HCT116 (cell line): Measurements from ENCODE around the gene ARHGAP9. TPM values are rescaled to one million over a fixed set of nuclear protein-coding genes. Genes with fewer than 3 reads are reported as not detected.

Source experiments
- ATAC-seq: fragments of 200-7000 bp; cut with Tn5 transposase; 2 replicates; pipeline ENCODE4 v1.9.1; 2020; ENCODE audit warnings: mild to moderate bottlenecking, moderate library complexity
- BruUV-seq: library from RNA; stranded (reverse); fragments of 400-500 nt; replicated peaks from 2 replicates; lab custom pipeline; 2021; lab: Mats Ljungman, UMichigan
- CTCF ChIA-PET: fragments of 300-600 bp; sonication (Branson Sonifier 250); formaldehyde crosslinking; loops from one replicate; lab custom pipeline; 2021; ENCODE audit warnings: antibody characterized with exemption; lab: Charles Lee
- POLR2A ChIA-PET: fragments of 300-600, 350-600 bp; sonication (Branson Sonifier 250); formaldehyde crosslinking; loops from one replicate; lab custom pipeline; 2021; ENCODE audit warnings: antibody characterized with exemption; lab: Charles Lee
- RAD21 ChIA-PET, 2 experiments: fragments of 300-600 bp; sonication (Branson Sonifier 250); formaldehyde crosslinking; loops; one replicate each; lab custom pipeline; 2023; ENCODE audit warnings: low total read pairs in 2 of 2; ENCODE audit not compliant: uncharacterized antibody in 2 of 2, unreplicated experiment in 2 of 2, low non-redundant PET in 1 of 2; lab: Charles Lee
- DNase-seq: peaks from one replicate; pipeline ENCODE4 v3.0.0-alpha.2; 2010; ENCODE audit warnings: low read depth, low spot score
- H2AFZ ChIP-seq: fragments of 200-600 bp; shearing (Covaris generic), sonication (generic); 2 replicates; pipeline ENCODE4 v1.6.1; 2017; ENCODE audit warnings: low read depth, mixed run types, mixed read lengths, antibody characterized with exemption, low read length; ENCODE audit not compliant: poor library complexity, severe bottlenecking
- H3K27ac ChIP-seq: 2 replicates; pipeline ENCODE4 v1.5.1; 2012; ENCODE audit warnings: low read depth, low read length
- H3K27me3 ChIP-seq: fragments of 200-600 bp; sonication (generic); 2 replicates; pipeline ENCODE4 v1.6.1; 2016; ENCODE audit warnings: mixed run types, low read length, mixed read lengths; ENCODE audit not compliant: insufficient read depth
- H3K36me3 ChIP-seq, 2 experiments: fragments of 200-500 bp in 1 of 2; fragments of 200-600 bp in 1 of 2; sonication (Bioruptor generic) in 1 of 2; sonication (generic) in 1 of 2; 2 replicates each; pipeline versions ENCODE4 v1.5.1 to v1.6.1; 2014 to 2016; ENCODE audit warnings: low read length in 2 of 2, inconsistent platforms in 1 of 2, mixed read lengths in 1 of 2, mixed run types in 1 of 2; ENCODE audit not compliant: insufficient read depth in 2 of 2, control insufficient read depth in 1 of 2
- H3K4me1 ChIP-seq, 2 experiments: fragments of 200-600 bp in 1 of 2; sonication (generic) in 1 of 2; 2 replicates each; pipeline versions ENCODE4 v1.5.1 to v1.6.1; 2012 to 2017; ENCODE audit warnings: low read length in 2 of 2, inconsistent platforms in 1 of 2, mild to moderate bottlenecking in 1 of 2, mixed read lengths in 1 of 2, mixed run types in 1 of 2, moderate library complexity in 1 of 2; ENCODE audit not compliant: insufficient read depth in 2 of 2, control insufficient read depth in 1 of 2
- H3K4me2 ChIP-seq: fragments of 200-600 bp; sonication (generic); 2 replicates; pipeline ENCODE4 v1.6.1; 2017; ENCODE audit warnings: mixed run types, low read length, mixed read lengths
- H3K4me3 ChIP-seq, 2 experiments: fragments of 200-600 bp in 1 of 2; sonication (generic) in 1 of 2; replicated peaks in 1 of 2; 2 replicates each; pipeline ENCODE4 v1.5.1; 2011 to 2016; ENCODE audit warnings: low read length in 2 of 2, control low read depth in 1 of 2, low read depth in 1 of 2, mild to moderate bottlenecking in 1 of 2, mixed read lengths in 1 of 2, mixed run types in 1 of 2
- H3K79me2 ChIP-seq: fragments of 200-600 bp; sonication (generic); 2 replicates; pipeline ENCODE4 v1.6.1; 2017; ENCODE audit warnings: mild to moderate bottlenecking, mixed run types, low read length, moderate library complexity, mixed read lengths; ENCODE audit not compliant: insufficient read depth
- H3K9ac ChIP-seq: fragments of 200-600 bp; sonication (generic); 2 replicates; pipeline ENCODE4 v1.6.1; 2016; ENCODE audit warnings: low read length, mixed read lengths
- H3K9me2 ChIP-seq: fragments of 200-600 bp; sonication (generic), shearing (Covaris generic); 2 replicates; pipeline ENCODE4 v1.6.1; 2017; ENCODE audit warnings: mixed run types, mild to moderate bottlenecking, moderate library complexity; ENCODE audit not compliant: insufficient read depth
- H3K9me3 ChIP-seq, 2 experiments: fragments of 200-500 bp in 1 of 2; fragments of 200-600 bp in 1 of 2; sonication (Bioruptor generic) in 1 of 2; sonication (generic) in 1 of 2; 2 replicates each; pipeline ENCODE4 v1.6.1; 2014 to 2017; ENCODE audit warnings: low read length in 2 of 2, mixed read lengths in 2 of 2, inconsistent platforms in 1 of 2, low read depth in 1 of 2, mild to moderate bottlenecking in 1 of 2, mixed run types in 1 of 2, moderate library complexity in 1 of 2; ENCODE audit not compliant: control insufficient read depth in 1 of 2, insufficient read depth in 1 of 2
- H4K20me1 ChIP-seq: fragments of 200-600 bp; sonication (generic), shearing (Covaris generic); 2 replicates; pipeline ENCODE4 v1.6.1; 2017; ENCODE audit warnings: mixed run types, mild to moderate bottlenecking, moderate library complexity; ENCODE audit not compliant: insufficient read depth
- EZH2 ChIP-seq: fragments of 200-600 bp; sonication (generic); IDR thresholded peaks from 2 replicates; pipeline ENCODE4 v1.6.1; 2017; ENCODE audit warnings: antibody characterized with exemption, mixed run types
- EZH2phosphoT487 ChIP-seq: fragments of 200-600 bp; IDR thresholded peaks from 2 replicates; pipeline ENCODE4 v1.6.1; 2018; ENCODE audit warnings: antibody characterized with exemption, borderline replicate concordance
- FOSL1 ChIP-seq: IDR thresholded peaks from 2 replicates; pipeline ENCODE4 v1.6.1; 2012; ENCODE audit warnings: low read depth
- JUND ChIP-seq: IDR thresholded peaks from 2 replicates; pipeline ENCODE4 v1.6.1; 2012
- SIN3A ChIP-seq: IDR thresholded peaks from 2 replicates; pipeline ENCODE4 v1.6.1; 2012; ENCODE audit warnings: low read depth
- ZNF274 ChIP-seq: fragments of 200-500 bp; sonication (Bioruptor generic); IDR thresholded peaks from 2 replicates; pipeline ENCODE4 v1.6.1; 2014; ENCODE audit warnings: mild to moderate bottlenecking, low read depth, low read length, inconsistent platforms
- intact Hi-C: fragments of 100-400 bp; cut with micrococcal nuclease; formaldehyde crosslinking; loops from 2 replicates; pipeline ENCODE4 v1.10.0; 2022
- total RNA-seq: library from RNA; stranded (reverse); gene quantifications from one replicate; pipeline ENCODE4 v1.2.1, GENCODE V29; 2021; ENCODE audit not compliant: unreplicated experiment
- TF ChIP-seq, protein P1 (sequence below): IDR thresholded peaks from 2 replicates; pipeline ENCODE4 v1.6.1; 2012

ARHGAP9 gene
- total RNA-seq, 1 experiment from 2014 or later = 0.84 TPM

DNA sequence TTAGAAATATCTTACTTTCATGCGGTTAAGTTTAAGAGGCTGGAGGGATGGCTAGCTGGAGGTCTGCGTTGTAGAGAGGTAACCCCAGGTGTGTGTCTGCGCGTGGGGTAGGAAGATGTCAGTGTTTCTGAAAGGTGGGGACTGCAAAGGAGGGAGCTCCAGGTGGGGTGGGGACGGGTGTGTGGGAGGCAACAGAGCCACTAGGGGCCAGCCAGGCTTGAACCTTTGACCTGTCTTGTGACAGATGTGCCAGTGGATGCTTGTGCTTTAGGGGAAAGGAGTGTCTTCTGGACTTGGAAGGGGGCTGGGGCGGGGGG lies 19.2 kb downstream of the ARHGAP9 start (continued):
- no peak for TF ChIP-seq EZH2phosphoT487

DNA sequence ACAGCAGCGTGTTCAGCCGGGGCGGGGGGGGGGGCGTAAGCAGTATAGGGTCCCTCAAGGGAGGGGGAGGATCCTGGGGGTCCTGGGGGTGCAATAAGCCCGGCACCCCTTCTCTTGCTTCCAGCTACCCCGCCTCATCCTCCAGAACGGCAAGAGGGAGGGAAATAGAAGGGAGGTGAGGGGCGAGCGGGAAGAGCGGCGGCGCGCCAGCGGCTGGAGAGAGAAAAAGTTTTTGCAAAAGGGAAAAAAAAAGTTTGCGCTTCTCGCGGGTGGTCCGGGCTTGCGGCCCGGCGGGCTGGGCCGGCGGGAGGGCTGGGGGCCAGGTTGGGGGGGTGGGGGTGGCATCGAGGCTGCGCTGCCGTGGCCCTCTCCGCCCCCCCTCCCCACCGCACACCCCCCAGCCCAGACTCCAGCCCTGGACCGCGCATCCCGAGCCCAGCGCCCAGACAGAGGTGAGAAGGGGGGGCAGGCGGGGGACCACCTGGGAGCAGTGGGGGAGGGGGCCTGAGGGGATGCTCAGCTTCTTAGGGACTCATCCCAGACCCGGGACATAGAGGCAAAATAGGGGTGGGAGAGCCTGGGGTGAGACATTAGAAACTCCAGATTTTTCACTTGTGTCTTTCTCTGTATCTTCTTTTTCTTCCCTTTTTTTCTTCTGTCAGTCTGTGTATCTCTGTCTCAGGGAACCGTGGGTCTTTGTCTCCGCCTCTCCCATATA lies 19.8 kb downstream of the ARHGAP9 start, which contains the start of gene GLI1:
GLI1 (plus strand) TSS at position 36 of the 718 bp plus-strand sequence. CDS start 3,907 bp downstream, outside the sequence.
- no peak for DNase-seq
- H3K4me3 ChIP-seq = peak within 1 kb of the TSS; percentile 75
- H3K4me2 ChIP-seq = peak within 1 kb of the TSS; percentile 99
- CTCF ChIA-PET = interaction anchor here (1.0 to 1.6 kb wide), 9 partner anchors 9 to 332 kb away, joined by 3 to 11 read pairs (median 4); partner anchors contain the start of genes LRP1 and SHMT2
- no peaks in the 10 kb centered on the region for H3K79me2 ChIP-seq
- H3K4me1 ChIP-seq = peaks cover 30 to 63% of the 10 kb centered on the region in 2 experiments
- intact Hi-C loops = loop anchor here (2.0 to 5.0 kb wide), 2 partner anchors 27 to 373 kb away; partner anchors contain the start of gene NAB2
- RAD21 ChIA-PET = no interaction called here
- POLR2A ChIA-PET = no interaction called here
- no peak for TF ChIP-seq SIN3A
- no peak for TF ChIP-seq FOSL1
- TF ChIP-seq EZH2 = no peak
- no peak for TF ChIP-seq JUND
- TF ChIP-seq ZNF274 = no peak
- TF ChIP-seq, protein P1, sequence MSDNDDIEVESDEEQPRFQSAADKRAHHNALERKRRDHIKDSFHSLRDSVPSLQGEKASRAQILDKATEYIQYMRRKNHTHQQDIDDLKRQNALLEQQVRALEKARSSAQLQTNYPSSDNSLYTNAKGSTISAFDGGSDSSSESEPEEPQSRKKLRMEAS = no peak
- peak; percentile 21 for ATAC-seq
- peak within 1 kb of the TSS; percentile 94 for H2AFZ ChIP-seq
- peak within 1 kb of the TSS; percentile 57 for H3K9ac ChIP-seq
- peak within 1 kb of the TSS; percentile 65 for H3K27ac ChIP-seq
- BruUV-seq = no TSS peak
- H3K27me3 ChIP-seq = no peaks in the 10 kb centered on the region
- no peaks in the 10 kb centered on the region for H4K20me1 ChIP-seq
- no peaks in the 10 kb centered on the region for H3K9me3 ChIP-seq
- H3K9me2 ChIP-seq = no peaks in the 10 kb centered on the region
- no peaks in the 10 kb centered on the region for H3K36me3 ChIP-seq
